GM19351 (cell line): ENCODE data around the gene AP2S1.
"Not testable (repeated sequence)": the region's sequence is repeated elsewhere in the genome, so short reads cannot be mapped to it uniquely, and the experiment has no call there.

Source experiments
- ATAC-seq: cut with Tn5 transposase; IDR thresholded peaks from one replicate; pipeline ENCODE4 v1.9.1; 2021; ENCODE audit warnings: mild to moderate bottlenecking, moderate library complexity; ENCODE audit not compliant: unreplicated experiment

Gene AP2S1

DNA sequence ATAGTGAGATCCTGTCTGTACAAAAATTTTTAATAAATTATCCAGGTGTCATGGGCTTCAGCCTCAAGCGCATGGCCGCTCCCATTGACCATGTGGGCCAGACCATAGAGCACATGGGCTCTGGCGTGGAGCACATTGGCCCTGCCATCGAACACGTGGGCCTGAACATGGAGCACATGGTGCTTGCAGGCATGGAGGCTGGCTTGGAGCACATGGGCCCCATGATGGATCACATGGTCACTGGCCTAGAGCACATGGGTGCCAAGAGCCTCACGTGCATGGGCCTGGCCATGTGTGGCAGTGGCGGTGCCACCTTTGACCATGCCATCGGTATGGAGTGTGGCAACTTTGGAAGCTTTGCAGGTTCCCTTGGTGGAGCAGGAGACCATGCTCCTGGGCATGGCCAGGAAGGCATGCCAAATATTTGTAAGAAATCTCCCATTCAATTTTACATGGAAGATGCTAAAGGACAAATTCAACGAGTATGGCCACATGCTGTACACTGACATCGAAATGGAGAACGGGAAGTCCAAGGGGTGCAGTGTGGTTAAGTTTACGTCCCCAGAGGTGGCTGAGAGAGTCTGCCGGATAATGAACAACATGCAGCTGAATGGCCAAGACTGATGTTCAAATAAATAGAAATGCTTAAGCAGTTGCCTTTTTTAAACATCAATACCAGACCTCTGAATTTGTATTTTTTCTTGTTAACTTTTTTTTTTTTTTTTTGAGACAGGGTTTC, 40.9 kb downstream of the AP2S1 start:
- no peak for ATAC-seq

DNA sequence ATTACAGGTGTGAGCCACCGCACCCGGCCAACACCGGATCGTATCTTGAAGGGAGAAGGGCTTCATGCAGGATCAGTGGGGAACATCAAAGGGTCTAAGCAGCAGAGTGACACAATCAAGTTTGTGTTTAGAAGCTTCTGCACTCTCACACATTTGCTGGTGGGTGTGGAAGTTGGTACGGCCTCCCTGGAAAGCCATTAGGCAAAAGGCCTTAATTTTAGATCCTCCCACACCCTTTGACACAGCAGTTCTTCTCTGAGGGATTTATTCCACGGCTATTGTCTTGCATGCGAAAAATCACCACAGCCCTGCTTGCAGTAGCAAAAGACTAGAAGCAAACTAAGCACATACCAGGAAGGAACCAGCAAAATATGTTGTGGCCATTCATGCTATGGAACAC, 44.0 kb downstream of the AP2S1 start:
- ATAC-seq = no peak

DNA sequence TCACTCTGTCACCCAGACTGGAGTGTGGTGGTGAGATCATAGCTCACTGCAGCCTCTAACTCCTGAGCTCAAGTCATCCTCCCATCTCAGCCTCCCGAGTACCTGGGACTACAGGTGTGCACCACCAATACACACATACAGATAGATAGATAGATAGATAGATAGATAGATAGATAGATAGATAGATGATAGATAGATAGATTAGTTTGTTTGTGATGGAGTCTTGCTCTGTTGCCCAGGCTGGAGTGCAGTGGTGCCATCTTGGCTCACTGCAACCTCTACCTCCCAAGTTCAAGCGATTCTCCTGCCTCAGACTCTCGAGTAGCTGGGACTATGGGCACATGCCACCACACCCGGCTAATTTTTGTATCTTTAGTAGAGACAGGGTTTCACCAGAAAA, 46.2 kb downstream of the AP2S1 start:
- not testable (repeated sequence) for ATAC-seq

DNA sequence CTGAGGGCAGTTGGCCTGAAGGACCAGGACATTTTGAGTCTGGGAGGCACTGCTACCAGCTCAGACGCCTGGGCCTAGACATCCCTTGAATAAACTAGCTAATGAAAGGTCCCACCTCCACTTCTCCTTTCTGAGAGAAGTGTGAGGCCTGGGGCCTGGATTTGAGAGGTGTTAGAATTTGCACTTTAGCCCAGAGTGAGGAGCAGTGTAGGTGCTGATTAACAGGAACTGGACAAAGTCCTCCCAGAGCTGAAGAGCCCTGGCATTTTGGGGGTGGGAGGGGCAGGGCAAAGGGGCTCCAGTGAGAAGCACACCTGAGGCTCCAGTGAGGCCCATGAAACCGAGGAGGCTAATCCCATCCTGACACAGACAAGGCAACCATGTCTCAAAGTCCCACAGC, 47.1 kb downstream of the AP2S1 start:
- ATAC-seq = no peak

DNA sequence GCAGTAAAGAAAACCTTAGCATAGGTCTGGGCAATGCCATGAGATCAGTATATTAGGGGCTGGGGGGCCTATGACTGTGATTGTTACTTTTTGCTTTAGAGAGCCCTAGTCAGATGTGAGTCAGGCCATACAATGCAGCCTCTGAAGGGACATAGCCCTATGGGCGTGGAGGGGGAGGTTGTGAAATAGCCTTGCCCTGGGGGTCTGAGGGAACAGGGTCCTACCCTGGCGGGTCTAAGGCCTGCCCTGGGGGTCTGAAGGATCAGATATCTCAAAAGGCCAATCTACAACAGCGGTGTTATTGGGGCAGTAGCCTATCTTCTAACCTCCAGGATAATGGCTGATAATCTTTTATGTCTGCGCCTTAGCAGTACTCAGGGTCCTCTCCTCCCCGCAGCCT, 48.5 kb downstream of the AP2S1 start:
- no peak for ATAC-seq

DNA sequence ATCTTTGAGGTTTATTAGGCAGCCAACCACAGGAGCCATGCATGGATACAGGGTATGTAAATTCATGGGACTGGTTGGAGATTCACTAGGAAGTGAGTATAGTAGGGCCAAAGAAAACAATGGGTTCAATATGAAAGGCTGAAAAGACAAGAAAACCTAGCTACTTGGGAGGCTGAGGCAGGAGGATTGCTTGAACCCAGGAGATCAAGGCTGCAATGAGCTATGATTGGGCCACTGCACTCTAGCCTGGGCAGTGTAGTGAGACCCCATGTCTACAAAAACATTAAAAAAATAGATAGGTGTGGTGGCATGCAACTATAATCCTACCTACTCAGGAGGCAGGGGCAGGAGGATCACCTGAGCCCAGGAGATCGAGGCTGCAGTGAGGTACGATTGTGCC, 51.9 kb downstream of the AP2S1 start:
- no peak for ATAC-seq

DNA sequence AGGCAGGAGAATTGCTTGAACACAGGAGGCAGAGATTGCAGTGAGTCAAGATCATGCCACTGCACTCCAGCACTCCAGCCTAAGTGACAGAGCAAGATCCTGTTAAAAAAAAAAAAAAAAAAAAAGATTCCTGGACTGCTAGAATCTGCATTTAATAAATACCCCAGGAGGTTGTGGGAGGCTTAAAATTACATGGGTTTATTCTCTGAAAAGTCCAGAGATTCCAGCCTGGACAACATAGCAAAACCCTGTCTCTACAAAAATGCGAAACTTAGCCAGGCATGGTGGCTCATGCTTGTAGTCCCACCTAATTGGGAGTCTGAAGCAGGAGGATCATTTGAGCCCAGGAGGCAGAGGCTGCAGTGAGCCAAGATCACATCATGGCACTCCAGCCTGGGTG, 52.8 kb downstream of the AP2S1 start:
- ATAC-seq = no peak

DNA sequence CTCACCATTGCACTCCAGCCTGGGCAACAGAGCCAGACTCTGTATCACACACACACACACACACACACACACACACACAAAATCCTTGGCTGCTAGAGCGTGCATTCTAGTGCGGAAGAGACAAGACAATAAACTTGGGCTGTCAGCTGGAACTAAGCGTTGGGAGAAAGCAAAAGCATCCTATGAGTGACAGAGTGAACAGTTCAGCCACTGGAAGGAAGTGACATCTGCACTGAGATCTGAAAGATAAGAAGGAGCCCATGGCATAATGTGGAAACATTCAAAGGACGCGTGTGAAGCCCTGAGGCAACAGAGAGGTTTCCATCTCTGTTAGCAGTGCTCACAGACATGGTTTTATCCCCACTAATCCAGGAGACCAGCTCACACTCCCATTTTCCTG, 58.7 kb downstream of the AP2S1 start:
- ATAC-seq = no peak

DNA sequence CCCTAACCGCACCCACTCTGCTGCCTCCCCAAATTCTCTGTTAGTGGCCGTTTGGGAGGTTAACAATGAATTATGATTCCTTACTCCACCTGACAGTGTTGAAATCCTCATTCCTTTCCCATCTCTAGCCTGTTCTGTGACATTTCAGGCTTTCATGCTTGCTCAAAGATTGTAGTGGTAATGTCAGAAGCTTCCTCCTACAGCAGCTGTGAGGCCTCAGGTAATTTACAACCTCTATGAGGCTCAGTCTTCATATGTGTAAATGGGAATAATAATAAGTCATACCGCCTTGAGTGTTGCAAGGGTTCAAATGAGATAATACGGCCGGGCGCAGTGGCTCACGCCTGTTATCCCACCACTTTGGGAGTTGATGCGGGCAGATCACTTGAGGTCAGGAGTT, 61.3 kb downstream of the AP2S1 start:
- no peak for ATAC-seq

DNA sequence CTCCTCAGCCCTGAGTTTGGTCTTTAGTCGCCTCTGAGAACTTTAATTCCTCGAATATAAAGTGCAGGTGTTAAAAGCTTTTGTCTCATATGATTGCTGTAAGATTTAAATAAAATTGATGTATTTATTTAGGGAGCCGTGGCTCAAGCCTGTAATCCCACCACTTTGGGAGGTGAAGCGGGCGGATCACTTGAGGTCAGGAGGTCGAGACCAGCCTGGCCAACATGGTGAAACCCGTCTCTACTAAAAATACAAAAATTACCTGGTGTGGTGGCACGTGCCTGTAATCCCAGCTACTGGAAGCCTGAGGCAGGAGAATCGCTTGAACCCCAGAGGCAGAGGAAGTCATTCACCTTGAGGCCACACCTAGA, 61.7 kb downstream of the AP2S1 start:
- ATAC-seq = no peak

DNA sequence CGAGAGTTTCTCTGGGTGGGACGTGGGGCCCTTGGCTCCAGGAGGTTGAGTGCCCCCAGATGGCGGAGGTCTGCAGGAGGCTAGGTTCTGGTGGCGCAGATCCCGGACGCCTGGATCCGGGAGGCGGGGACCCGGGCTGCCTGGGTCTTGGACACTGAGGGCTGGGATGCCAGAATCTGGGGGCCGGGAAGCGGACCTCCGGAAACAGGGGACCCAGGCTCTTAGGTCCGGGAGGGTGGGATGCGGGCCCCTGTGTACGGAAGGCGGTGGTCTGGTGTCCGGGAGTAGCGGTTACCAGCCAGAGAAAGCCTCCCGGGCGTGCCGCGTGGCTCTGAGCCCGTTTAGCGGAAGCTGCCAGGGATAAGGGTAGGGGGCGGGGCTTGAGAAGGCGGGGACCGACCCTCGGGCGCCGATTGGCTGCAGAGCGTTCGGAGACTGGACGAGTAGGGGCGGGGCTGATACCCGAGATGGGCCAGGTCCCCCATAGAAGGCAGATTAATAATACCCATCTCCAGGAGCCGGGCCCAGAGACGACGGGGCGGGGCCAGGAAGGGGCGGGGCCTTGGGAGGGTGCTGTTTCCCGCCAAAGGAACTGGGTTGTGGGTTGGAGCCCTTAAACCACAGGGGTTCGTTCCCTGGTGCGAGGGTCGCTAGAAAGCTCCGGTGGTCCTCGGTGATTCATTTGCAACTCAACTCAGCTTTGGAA, 62.2 kb downstream of the AP2S1 start, which contains the start of gene SLC1A5:
Gene SLC1A5 (minus strand): TSS at position 333 of the 706 bp plus-strand sequence. CDS start 629 bp downstream, outside the sequence.
- peak; percentile 65 for ATAC-seq
